ENCODE data around the gene TUBGCP6. TPM values are rescaled to one million over a fixed set of nuclear protein-coding genes. Genes with fewer than 3 reads are reported as not detected.

Gene TUBGCP6
- total and polyA plus RNA-seq, 10 of the 15 experiments (the other 5 are each of a cell fraction or from before 2014, with no cell fraction given): 0.74 to 41.4 (median 19.4) TPM

GRCh38 chr22:50244420-50245213 lies at the start of gene TUBGCP6 (continued):
- TF ChIP-seq ZNF687 (IDR thresholded peaks at IDR 0.05): peak; percentile 72; the same call in 1 of the 2 replicates
- TF ChIP-seq EP300 (IDR thresholded peaks at IDR 0.05; ENCODE audit: borderline replicate concordance in 1 of 2, control insufficient read depth in 1 of 2, low read depth in 2 of 2, low read length in 2 of 2): peak in 1 of 2 experiments; percentile 30; a peak in 1 of 4 replicates
- no peak for TF ChIP-seq SMARCA5 (IDR thresholded peaks at IDR 0.05)
- peak; percentile 97 for TF ChIP-seq POLR2A (IDR thresholded peaks at IDR 0.05; ENCODE audit: low read depth, low read length)
- TF ChIP-seq SIN3A (IDR thresholded peaks at IDR 0.05; ENCODE audit: low read depth, low read length): peak; percentile 91
- no peak for TF ChIP-seq ZNF24 (IDR thresholded peaks at IDR 0.05)
- TF ChIP-seq E4F1 (IDR thresholded peaks at IDR 0.05; ENCODE audit: borderline replicate concordance, partially characterized antibody): peak; percentile 28
- TF ChIP-seq MXI1 (IDR thresholded peaks at IDR 0.05; ENCODE audit: low read depth, low read length): peak; percentile 89
- peak; percentile 36; the same call in 1 of the 2 replicates for TF ChIP-seq E2F4 (IDR thresholded peaks at IDR 0.05; ENCODE audit: low read depth, low read length)
- no peak for TF ChIP-seq JUNB (IDR thresholded peaks at IDR 0.05)
- TF ChIP-seq SREBF2 (IDR thresholded peaks at IDR 0.05; ENCODE audit: low read length): 0 out of 2 replicates have a peak, but pooled peaks have one; percentile 35
- TF ChIP-seq MYC (IDR thresholded peaks at IDR 0.05; ENCODE audit: insufficient read depth, insufficient read length, insufficient replicate concordance, low read length, severe bottlenecking): no peak
- TF ChIP-seq SUZ12 (IDR thresholded peaks at IDR 0.05; ENCODE audit: unreplicated experiment): no peak
- TF ChIP-seq CTCF (IDR thresholded peaks at IDR 0.05 in 2 of 3, conservative IDR thresholded peaks at IDR 0.05 in 1 of 3; ENCODE audit: control insufficient read depth in 2 of 3, extremely low read depth in 1 of 3, insufficient read depth in 1 of 3, low read depth in 3 of 3, low read length in 3 of 3): peak in 2 of 3 experiments; percentile 13 to 34; a peak in 3 of 6 replicates
- peak; percentile 75; the same call in 1 of the 2 replicates for TF ChIP-seq TAF1 (IDR thresholded peaks at IDR 0.05; ENCODE audit: borderline replicate concordance, low read depth, low read length)
- no peak for TF ChIP-seq JUND (IDR thresholded peaks at IDR 0.05; ENCODE audit: low read depth, low read length)
